ENCODE measurements around the gene ASAP2. TPM values are rescaled to one million over a fixed set of nuclear protein-coding genes. Genes with fewer than 3 reads are reported as not detected.

The ASAP2 gene
- polyA plus RNA-seq, 1 donor from 2014 or later: 41.0 TPM

DNA sequence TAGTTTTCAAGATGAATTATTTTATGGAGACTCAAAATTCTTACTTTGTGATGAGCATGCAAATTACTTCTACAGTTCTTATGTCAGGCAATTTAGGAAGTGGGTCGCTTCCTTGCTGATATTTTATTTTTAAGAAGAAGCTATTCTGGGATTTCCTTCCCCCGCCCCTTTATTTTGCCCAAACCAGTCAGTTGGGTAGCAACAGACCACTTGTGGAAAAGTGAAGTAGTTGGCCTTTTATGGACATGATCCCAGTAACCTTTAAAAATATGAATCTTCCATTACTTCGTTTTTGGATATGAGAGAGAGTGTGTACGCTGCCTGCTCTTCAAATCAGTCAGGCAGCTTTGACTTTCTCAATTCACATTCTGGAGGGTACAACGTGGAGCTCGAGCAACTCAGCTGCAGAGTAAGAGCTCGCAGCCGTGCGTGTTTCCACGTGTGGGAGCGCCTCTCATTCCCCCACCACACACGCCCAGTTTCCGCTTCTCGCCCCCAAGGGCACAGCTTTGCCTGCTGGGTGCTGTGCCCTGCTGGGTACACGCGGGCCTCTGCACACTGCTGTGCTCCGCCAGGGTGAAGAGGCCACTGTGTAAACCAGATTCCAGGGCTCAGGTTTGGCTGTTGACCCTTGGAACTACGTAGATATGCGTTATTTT is 124.1 kb downstream of the ASAP2 start:
- Histone ChIP-seq H2AFZ (ENCODE audit: low read depth, low read length) (no peak overlapping the region), H3K9me2 (ENCODE audit: insufficient read depth, low read length) (no peaks in the 10 kb centered on the region), H3F3A (ENCODE audit: insufficient read depth, low read length, poor library complexity, severe bottlenecking) (no peaks in the 10 kb centered on the region), H3K36me3 (ENCODE audit: insufficient read depth, low read length) (no peaks in the 10 kb centered on the region), H3K27me3 (ENCODE audit: insufficient read depth, low read depth, low read length) (no peaks in the 10 kb centered on the region), H3K4me3 (ENCODE audit: low read length) (no peak overlapping the region), H3K79me2 (replicated peaks; ENCODE audit: insufficient read depth, low read length) (no peaks in the 10 kb centered on the region), H3K4me2 (ENCODE audit: low read length) (no peak overlapping the region), H3K9ac (ENCODE audit: low read length) (no peak overlapping the region), H3K27ac (ENCODE audit: low read length) (no peak overlapping the region), H4K20me1 (ENCODE audit: insufficient read depth) (no peaks in the 10 kb centered on the region), H3K9me3 (ENCODE audit: low read length) (no peaks in the 10 kb centered on the region)
- TF ChIP-seq RAD21 (conservative IDR thresholded peaks at IDR 0.05) (no peak), POLR2AphosphoS5 (IDR thresholded peaks at IDR 0.05) (no peak), EP300 (conservative IDR thresholded peaks at IDR 0.05; ENCODE audit: poor library complexity, severe bottlenecking) (no peak), SMC3 (conservative IDR thresholded peaks at IDR 0.05; ENCODE audit: poor library complexity) (no peak), EZH2 (IDR thresholded peaks at IDR 0.05; ENCODE audit: borderline replicate concordance, insufficient read depth, low read length, poor library complexity, severe bottlenecking) (no peak), MXI1 (conservative IDR thresholded peaks at IDR 0.05; ENCODE audit: poor library complexity, severe bottlenecking) (no peak), TAF1 (IDR thresholded peaks at IDR 0.05; ENCODE audit: low read depth) (no peak)
- TF ChIP-seq, protein P1, sequence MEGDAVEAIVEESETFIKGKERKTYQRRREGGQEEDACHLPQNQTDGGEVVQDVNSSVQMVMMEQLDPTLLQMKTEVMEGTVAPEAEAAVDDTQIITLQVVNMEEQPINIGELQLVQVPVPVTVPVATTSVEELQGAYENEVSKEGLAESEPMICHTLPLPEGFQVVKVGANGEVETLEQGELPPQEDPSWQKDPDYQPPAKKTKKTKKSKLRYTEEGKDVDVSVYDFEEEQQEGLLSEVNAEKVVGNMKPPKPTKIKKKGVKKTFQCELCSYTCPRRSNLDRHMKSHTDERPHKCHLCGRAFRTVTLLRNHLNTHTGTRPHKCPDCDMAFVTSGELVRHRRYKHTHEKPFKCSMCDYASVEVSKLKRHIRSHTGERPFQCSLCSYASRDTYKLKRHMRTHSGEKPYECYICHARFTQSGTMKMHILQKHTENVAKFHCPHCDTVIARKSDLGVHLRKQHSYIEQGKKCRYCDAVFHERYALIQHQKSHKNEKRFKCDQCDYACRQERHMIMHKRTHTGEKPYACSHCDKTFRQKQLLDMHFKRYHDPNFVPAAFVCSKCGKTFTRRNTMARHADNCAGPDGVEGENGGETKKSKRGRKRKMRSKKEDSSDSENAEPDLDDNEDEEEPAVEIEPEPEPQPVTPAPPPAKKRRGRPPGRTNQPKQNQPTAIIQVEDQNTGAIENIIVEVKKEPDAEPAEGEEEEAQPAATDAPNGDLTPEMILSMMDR (IDR thresholded peaks at IDR 0.05; ENCODE audit: poor library complexity, severe bottlenecking): no peak
- TF ChIP-seq, protein P2, sequence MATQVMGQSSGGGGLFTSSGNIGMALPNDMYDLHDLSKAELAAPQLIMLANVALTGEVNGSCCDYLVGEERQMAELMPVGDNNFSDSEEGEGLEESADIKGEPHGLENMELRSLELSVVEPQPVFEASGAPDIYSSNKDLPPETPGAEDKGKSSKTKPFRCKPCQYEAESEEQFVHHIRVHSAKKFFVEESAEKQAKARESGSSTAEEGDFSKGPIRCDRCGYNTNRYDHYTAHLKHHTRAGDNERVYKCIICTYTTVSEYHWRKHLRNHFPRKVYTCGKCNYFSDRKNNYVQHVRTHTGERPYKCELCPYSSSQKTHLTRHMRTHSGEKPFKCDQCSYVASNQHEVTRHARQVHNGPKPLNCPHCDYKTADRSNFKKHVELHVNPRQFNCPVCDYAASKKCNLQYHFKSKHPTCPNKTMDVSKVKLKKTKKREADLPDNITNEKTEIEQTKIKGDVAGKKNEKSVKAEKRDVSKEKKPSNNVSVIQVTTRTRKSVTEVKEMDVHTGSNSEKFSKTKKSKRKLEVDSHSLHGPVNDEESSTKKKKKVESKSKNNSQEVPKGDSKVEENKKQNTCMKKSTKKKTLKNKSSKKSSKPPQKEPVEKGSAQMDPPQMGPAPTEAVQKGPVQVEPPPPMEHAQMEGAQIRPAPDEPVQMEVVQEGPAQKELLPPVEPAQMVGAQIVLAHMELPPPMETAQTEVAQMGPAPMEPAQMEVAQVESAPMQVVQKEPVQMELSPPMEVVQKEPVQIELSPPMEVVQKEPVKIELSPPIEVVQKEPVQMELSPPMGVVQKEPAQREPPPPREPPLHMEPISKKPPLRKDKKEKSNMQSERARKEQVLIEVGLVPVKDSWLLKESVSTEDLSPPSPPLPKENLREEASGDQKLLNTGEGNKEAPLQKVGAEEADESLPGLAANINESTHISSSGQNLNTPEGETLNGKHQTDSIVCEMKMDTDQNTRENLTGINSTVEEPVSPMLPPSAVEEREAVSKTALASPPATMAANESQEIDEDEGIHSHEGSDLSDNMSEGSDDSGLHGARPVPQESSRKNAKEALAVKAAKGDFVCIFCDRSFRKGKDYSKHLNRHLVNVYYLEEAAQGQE (IDR thresholded peaks at IDR 0.05; ENCODE audit: borderline replicate concordance): no peak

DNA sequence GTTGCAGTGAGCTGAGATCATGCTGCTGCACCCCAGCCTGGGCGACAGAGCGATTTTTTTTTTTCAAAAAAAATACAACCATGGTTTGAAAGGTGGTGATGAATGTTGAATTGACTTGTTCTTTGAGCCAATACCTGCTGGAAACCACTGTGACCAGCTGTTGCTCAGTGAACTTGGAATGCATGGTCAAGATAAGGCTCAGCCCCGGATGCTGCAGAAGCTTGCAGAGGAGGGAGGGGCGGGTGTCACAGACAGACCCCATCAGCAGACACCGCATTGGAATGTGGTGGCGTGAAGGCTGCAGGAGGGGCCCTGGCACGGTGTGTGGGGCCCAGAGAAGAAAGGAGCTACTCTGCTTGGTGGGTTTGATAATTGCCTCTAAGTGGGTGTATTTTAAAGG is 125.1 kb downstream of the ASAP2 start:
- no peak overlapping the region for H3K27ac ChIP-seq (ENCODE audit: low read length)
- H3K9ac ChIP-seq (ENCODE audit: low read length): no peak overlapping the region
- no peak overlapping the region for H3K4me2 ChIP-seq (ENCODE audit: low read length)
- H3K27me3 ChIP-seq (ENCODE audit: insufficient read depth, low read depth, low read length): no peaks in the 10 kb centered on the region
- no peaks in the 10 kb centered on the region for H3K9me2 ChIP-seq (ENCODE audit: insufficient read depth, low read length)
- TF ChIP-seq EP300 (conservative IDR thresholded peaks at IDR 0.05; ENCODE audit: poor library complexity, severe bottlenecking) (no peak), SMC3 (conservative IDR thresholded peaks at IDR 0.05; ENCODE audit: poor library complexity) (no peak), RAD21 (conservative IDR thresholded peaks at IDR 0.05) (no peak), POLR2AphosphoS5 (IDR thresholded peaks at IDR 0.05) (no peak), EZH2 (IDR thresholded peaks at IDR 0.05; ENCODE audit: borderline replicate concordance, insufficient read depth, low read length, poor library complexity, severe bottlenecking) (no peak), MXI1 (conservative IDR thresholded peaks at IDR 0.05; ENCODE audit: poor library complexity, severe bottlenecking) (no peak), TAF1 (IDR thresholded peaks at IDR 0.05; ENCODE audit: low read depth) (no peak)
- TF ChIP-seq, protein P1 (IDR thresholded peaks at IDR 0.05; ENCODE audit: poor library complexity, severe bottlenecking): no peak
- TF ChIP-seq, protein P2 (IDR thresholded peaks at IDR 0.05; ENCODE audit: borderline replicate concordance): no peak
- no peaks in the 10 kb centered on the region for H3F3A ChIP-seq (ENCODE audit: insufficient read depth, low read length, poor library complexity, severe bottlenecking)
- H3K9me3 ChIP-seq (ENCODE audit: low read length): no peaks in the 10 kb centered on the region
- no peak overlapping the region for H3K4me3 ChIP-seq (ENCODE audit: low read length)
- H2AFZ ChIP-seq (ENCODE audit: low read depth, low read length): no peak overlapping the region
- H4K20me1 ChIP-seq (ENCODE audit: insufficient read depth): no peaks in the 10 kb centered on the region
- H3K79me2 ChIP-seq (replicated peaks; ENCODE audit: insufficient read depth, low read length): no peaks in the 10 kb centered on the region
- no peaks in the 10 kb centered on the region for H3K36me3 ChIP-seq (ENCODE audit: insufficient read depth, low read length)
